OCI-LY3 (cell line): ENCODE data around the gene ZNF385D.

Experiments
- CTCF ChIP-seq: fragments of 200-600, 300-600 bp; sonication (generic); IDR thresholded peaks from 2 replicates; pipeline ENCODE4 v1.5.1; 2014; ENCODE audit warnings: antibody characterized with exemption, low read length, low read depth
- EZH2phosphoT487 ChIP-seq: fragments of 200-600 bp; shearing (Covaris generic); IDR thresholded peaks from 2 replicates; pipeline ENCODE4 v1.6.1; 2018; ENCODE audit warnings: antibody characterized with exemption, mixed run types, low read depth

DNA sequence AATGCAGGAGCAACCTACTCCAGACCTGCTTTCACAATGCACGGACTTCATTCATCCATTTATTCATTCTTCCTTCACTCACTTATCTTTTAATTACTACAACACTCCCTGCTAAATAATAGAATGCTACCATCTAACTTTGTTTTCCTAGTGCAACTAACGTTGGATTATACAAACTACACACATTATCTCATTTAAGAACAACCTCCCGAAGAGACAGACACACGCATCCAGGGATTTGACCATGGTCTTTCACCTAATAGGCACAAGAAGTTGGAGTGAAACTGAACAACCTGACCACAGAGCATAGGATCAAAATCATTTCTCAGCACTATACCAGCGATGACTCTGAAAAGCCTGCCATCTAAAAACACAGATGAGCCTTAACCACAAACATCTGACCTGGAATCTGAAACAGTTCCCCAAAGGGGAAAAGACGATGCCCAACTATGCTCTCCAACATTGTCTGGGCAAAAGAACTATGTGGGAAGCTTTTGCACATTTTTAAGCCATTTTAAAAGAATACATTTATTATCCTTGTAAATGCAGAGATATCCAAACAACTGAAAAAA is 21.0 kb downstream of the ZNF385D start:
- no peak for TF ChIP-seq CTCF
- TF ChIP-seq EZH2phosphoT487, result no peak
